GM12878 (cell line): ENCODE results near the gene DNAJC17. TPM values are rescaled to one million over a fixed set of nuclear protein-coding genes. Genes with fewer than 3 reads are reported as not detected.

ENCODE experiments used
- ATAC-seq: fragments of 200-7000 bp; cut with Tn5 transposase; 3 replicates; pipeline ENCODE4 v1.9.1; 2020; ENCODE audit warnings: mild to moderate bottlenecking, moderate library complexity
- BruUV-seq: library from RNA; stranded (reverse); fragments of 400-500 nt; replicated peaks from 2 replicates; lab custom pipeline; 2021; lab: Mats Ljungman, UMichigan
- CTCF ChIA-PET: fragments of 300-600 bp; sonication (Branson Sonifier 250); formaldehyde crosslinking; extraction: SDS; loops from one replicate; lab custom pipeline; 2021; ENCODE audit warnings: inconsistent platforms; lab: Yijun Ruan, JAX
- POLR2A ChIA-PET: fragments of 350-600 bp; formaldehyde crosslinking; extraction: SDS; loops from one replicate; lab custom pipeline; 2021; ENCODE audit warnings: inconsistent platforms; lab: Charles Lee
- RAD21 ChIA-PET: fragments of 300-600 bp; sonication (Branson Sonifier 250); formaldehyde crosslinking; loops from one replicate; lab custom pipeline; 2023; ENCODE audit warnings: antibody characterized with exemption; ENCODE audit not compliant: unreplicated experiment; lab: Charles Lee
- SMC1A ChIA-PET: fragments of 300-600 bp; sonication (Branson Sonifier 250); formaldehyde crosslinking; loops from one replicate; lab custom pipeline; 2023; ENCODE audit not compliant: unreplicated experiment, uncharacterized antibody; lab: Charles Lee
- DNase-seq: peaks from one replicate; pipeline ENCODE4 v3.0.0-alpha.2; 2011; ENCODE audit warnings: low read depth, low spot score
- FAIRE-seq: peaks from 3 replicates; lab custom pipeline; 2011; peaks lifted over from hg19 to GRCh38; lab: Jason Lieb, UNC
- H2AFZ ChIP-seq: 2 replicates; pipeline ENCODE4 v1.6.0; 2011; ENCODE audit warnings: low read depth, low read length, control low read depth; ENCODE audit not compliant: control insufficient read depth
- H3K27ac ChIP-seq: 2 replicates; pipeline ENCODE4 v1.5.1; 2011; ENCODE audit warnings: control low read depth; ENCODE audit not compliant: control insufficient read depth, insufficient read depth
- H3K27me3 ChIP-seq, 2 experiments: replicated peaks in 1 of 2; 2 replicates each; pipeline versions ENCODE4 v1.6.0 to v1.6.1; 2011; ENCODE audit warnings: low read length in 1 of 2; ENCODE audit not compliant: control insufficient read depth in 2 of 2, insufficient read depth in 2 of 2
- H3K36me3 ChIP-seq, 2 experiments: 2 replicates each; pipeline ENCODE4 v1.5.1; 2011; ENCODE audit warnings: low read length in 1 of 2; ENCODE audit not compliant: control insufficient read depth in 2 of 2, insufficient read depth in 2 of 2
- H3K4me1 ChIP-seq: 2 replicates; pipeline ENCODE4 v1.6.1; 2011; ENCODE audit warnings: mild to moderate bottlenecking, low read length, moderate library complexity, mixed read lengths; ENCODE audit not compliant: control insufficient read depth, insufficient read depth
- H3K4me2 ChIP-seq: 2 replicates; pipeline ENCODE4 v1.6.0; 2011; ENCODE audit warnings: control low read depth; ENCODE audit not compliant: control insufficient read depth, insufficient read depth
- H3K4me3 ChIP-seq: fragments of 200-600 bp; sonication (generic); 2 replicates; pipeline ENCODE4 v1.5.1; 2016
- H3K79me2 ChIP-seq: 2 replicates; pipeline ENCODE4 v1.6.0; 2011; ENCODE audit warnings: low read length; ENCODE audit not compliant: control insufficient read depth, insufficient read depth
- H3K9ac ChIP-seq: 2 replicates; pipeline ENCODE4 v1.8.0; 2011; ENCODE audit warnings: low read length, control low read depth, mixed read lengths; ENCODE audit not compliant: control insufficient read depth, insufficient read depth
- H3K9me3 ChIP-seq: replicated peaks from 3 replicates; pipeline ENCODE4 v1.5.1; 2011; ENCODE audit warnings: mild to moderate bottlenecking, low read length; ENCODE audit not compliant: control insufficient read depth, insufficient read depth
- H4K20me1 ChIP-seq: 2 replicates; pipeline ENCODE4 v1.6.0; 2011; ENCODE audit not compliant: control insufficient read depth, insufficient read depth
- BMI1 ChIP-seq: fragments of 450-650 bp; IDR thresholded peaks from 2 replicates; pipeline ENCODE4 v1.6.1; 2016; ENCODE audit warnings: mild to moderate bottlenecking, moderate library complexity, borderline replicate concordance
- CBX5 ChIP-seq: sonication (generic); IDR thresholded peaks from 2 replicates; pipeline ENCODE4 v1.6.1; 2016; ENCODE audit warnings: low read depth, moderate library complexity, mild to moderate bottlenecking, inconsistent platforms
- EP300 ChIP-seq, 2 experiments: fragments of 150-350 bp in 1 of 2; IDR thresholded peaks; 2 replicates each; pipeline ENCODE4 v1.6.1; 2011 to 2012; ENCODE audit warnings: low read depth in 2 of 2, low read length in 2 of 2, borderline replicate concordance in 1 of 2, improper control_type of control experiment in 1 of 2, inconsistent platforms in 1 of 2; ENCODE audit not compliant: control insufficient read depth in 1 of 2
- ETV6 ChIP-seq, 2 experiments: fragments of 450-650 bp in 1 of 2; IDR thresholded peaks in 1 of 2; conservative IDR thresholded peaks in 1 of 2; 2 replicates each; pipeline ENCODE4 v1.6.1; 2014; ENCODE audit warnings: antibody characterized with exemption in 1 of 2, borderline replicate concordance in 1 of 2, low read depth in 1 of 2, mild to moderate bottlenecking in 1 of 2, moderate library complexity in 1 of 2
- FOXM1 ChIP-seq: IDR thresholded peaks from 2 replicates; pipeline ENCODE4 v1.6.1; 2012; ENCODE audit warnings: low read depth, mild to moderate bottlenecking, inconsistent platforms, low read length, moderate library complexity
- IKZF1 ChIP-seq: fragments of 450-650 bp; conservative IDR thresholded peaks from 2 replicates; pipeline ENCODE4 v1.6.1; 2017; ENCODE audit warnings: antibody characterized with exemption, mild to moderate bottlenecking
- IKZF2 ChIP-seq, 2 experiments: fragments of 450-650 bp; IDR thresholded peaks; 2 replicates each; pipeline ENCODE4 v1.6.1; 2017; ENCODE audit warnings: mild to moderate bottlenecking in 2 of 2, moderate library complexity in 2 of 2
- LARP7 ChIP-seq: fragments of 450-650 bp; IDR thresholded peaks from 2 replicates; pipeline ENCODE4 v1.6.1; 2017; ENCODE audit warnings: mild to moderate bottlenecking
- NFYA ChIP-seq: IDR thresholded peaks from 2 replicates; pipeline ENCODE4 v1.6.1; 2011; ENCODE audit warnings: low read depth, mild to moderate bottlenecking, low read length, improper control_type of control experiment, borderline replicate concordance
- NRF1 ChIP-seq: conservative IDR thresholded peaks from 2 replicates; pipeline ENCODE4 v1.6.1; 2011; ENCODE audit warnings: mild to moderate bottlenecking, low read depth, low read length, improper control_type of control experiment
- PAX5 ChIP-seq: IDR thresholded peaks from 2 replicates; pipeline ENCODE4 v1.6.1; 2011; ENCODE audit warnings: low read depth, low read length, borderline replicate concordance
- RBBP5 ChIP-seq: fragments of 200-600 bp; sonication (generic); conservative IDR thresholded peaks from 2 replicates; pipeline ENCODE4 v1.6.1; 2016
- RUNX3 ChIP-seq: IDR thresholded peaks from 2 replicates; pipeline ENCODE4 v1.6.1; 2012; ENCODE audit warnings: low read length, inconsistent platforms
- ZBED1 ChIP-seq: IDR thresholded peaks from 2 replicates; pipeline ENCODE4 v1.6.1; 2016; ENCODE audit warnings: borderline replicate concordance
- ZNF24 ChIP-seq: fragments of 450-650 bp; IDR thresholded peaks from 2 replicates; pipeline ENCODE4 v1.6.1; 2017; ENCODE audit warnings: antibody characterized with exemption, mild to moderate bottlenecking
- ZNF274 ChIP-seq: IDR thresholded peaks from one replicate; pipeline ENCODE4 v1.8.0; 2011; ENCODE audit not compliant: insufficient read length, insufficient read depth
- ZNF384 ChIP-seq: IDR thresholded peaks from 2 replicates; pipeline ENCODE4 v1.6.1; 2012; ENCODE audit warnings: low read depth, mild to moderate bottlenecking, low read length, improper control_type of control experiment, borderline replicate concordance
- ZNF622 ChIP-seq: fragments of 450-650 bp; IDR thresholded peaks from 2 replicates; pipeline ENCODE4 v1.6.1; 2017; ENCODE audit warnings: mild to moderate bottlenecking, inconsistent platforms
- WGBS: methylation state at CpG from one replicate; pipeline ENCODE4 v1.1.6; 2016; ENCODE audit warnings: low lambda C conversion rate; ENCODE audit not compliant: insufficient replicate concordance, insufficient coverage; ENCODE audit errors: missing lambda C conversion rate; 5-methylcytosine and 5-hydroxymethylcytosine counted together
- in situ Hi-C: fragments of 300-500 bp; cut with MboI; formaldehyde crosslinking; loops from 9 replicates; pipeline ENCODE4 v1.14.3; 2018; ENCODE audit warnings: mixed read lengths
- intact Hi-C: fragments of 100-400 bp; cut with micrococcal nuclease; formaldehyde crosslinking; loops from one replicate; pipeline ENCODE4 v1.14.2; 2022; ENCODE audit not compliant: unreplicated experiment
- polyA plus RNA-seq, 11 experiments: library from polyadenylated mRNA; depleted of rRNA in 4 of 11; unstranded in 6 of 11; stranded (reverse) in 5 of 11; fragments of >200 nt; fragmentation: Nextera tagmentation in 4 of 11; fragmentation: Illumina TruSeq in 1 of 11; extraction: Ambion mirVana in 4 of 11; extraction: Trizol in 1 of 11; gene quantifications; 1 replicate in 1 of 11; 2 replicates in 10 of 11; pipeline versions ENCODE4 v1.2.1 to v1.2.3, GENCODE V29; 2011 to 2016; ENCODE audit warnings: inconsistent platforms in 2 of 11, missing spikeins in 2 of 11, low read depth in 1 of 11
- total RNA-seq, 4 experiments: library from RNA; depleted of rRNA in 3 of 4; stranded (reverse); fragments of >200 nt in 3 of 4; fragmentation: Illumina TruSeq in 1 of 4; extraction: Trizol in 1 of 4; gene quantifications; 2 replicates each; pipeline versions ENCODE4 v1.2.1 to v1.2.3, GENCODE V29; 2013 to 2021

Gene DNAJC17
- total and polyA plus RNA-seq, 10 of the 15 experiments (the other 5 are each of a cell fraction or from before 2014, with no cell fraction given): 6.1 to 62.8 (median 45.4) TPM

- ChIA-PET POLR2A (interaction anchor here (0.6 kb wide), 2 partner anchors 26 to 50 kb away, joined by 7 read pairs; no protein-coding TSS in a partner anchor), RAD21 (interaction anchor here (0.7 kb wide), 1 partner anchor 8 kb away, joined by 3 read pairs; no protein-coding TSS in a partner anchor), CTCF (interaction anchor here (0.7 to 1.8 kb wide), 7 partner anchors 9 to 215 kb away, joined by 3 to 6 read pairs (median 3); no protein-coding TSS in a partner anchor)
- in situ Hi-C loops (no loop called here), intact Hi-C loops (no loop called here)
- no peak overlapping the region for H2AFZ ChIP-seq
- no peak overlapping the region for H3K27ac ChIP-seq
- no peak for FAIRE-seq
- H3K4me3 ChIP-seq: no peak overlapping the region
- peaks cover 9% of the 10 kb centered on the region for H3K4me1 ChIP-seq
- BruUV-seq: no TSS peak
- H3K9me3 ChIP-seq: no peaks in the 10 kb centered on the region
- no peaks in the 10 kb centered on the region for H3K79me2 ChIP-seq
- H3K4me2 ChIP-seq: no peak overlapping the region
- H3K36me3 ChIP-seq: peaks cover 19 to 34% of the 10 kb centered on the region in 2 experiments
- no peak overlapping the region for H3K9ac ChIP-seq
- WGBS: 91% methylated on average over 2 of the region's 2 CpGs
- no peaks in the 10 kb centered on the region for H4K20me1 ChIP-seq
- TF ChIP-seq RBBP5 (no peak), EP300 (IDR thresholded peaks at IDR 0.05; ENCODE audit: borderline replicate concordance in 1 of 2, control insufficient read depth in 1 of 2, low read depth in 2 of 2, low read length in 2 of 2) (no peak), ZNF24 (no peak), ZNF274 (no peak), NFYA (no peak), ZNF384 (no peak), IKZF2 (IDR thresholded peaks at IDR 0.05) (no peak), LARP7 (no peak), ETV6 (conservative IDR thresholded peaks at IDR 0.05 in 1 of 2, IDR thresholded peaks at IDR 0.05 in 1 of 2; ENCODE audit: borderline replicate concordance in 1 of 2, low read depth in 1 of 2) (no peak), FOXM1 (no peak), BMI1 (no peak), RUNX3 (no peak), ZNF622 (no peak), NRF1 (no peak), PAX5 (no peak), ZBED1 (no peak), IKZF1 (no peak), CBX5 (no peak)
- TF ChIP-seq, all 136 proteins: peak for 0
- no peak for DNase-seq
- ATAC-seq: no peak
- H3K27me3 ChIP-seq: no peaks in the 10 kb centered on the region
- SMC1A ChIA-PET: interaction anchor here (0.7 to 2.1 kb wide), 5 partner anchors 17 to 79 kb away, joined by 3 to 4 read pairs (median 3); partner anchors contain the start of gene RAD51
Observed at GRCh38 chr15:40739854-40740253, 67.4 kb downstream of the DNAJC17 start.
